Parathyroid adenoma (tissue), 2 donors: ENCODE measurements around the gene TMEM134.

Source experiments
- H2AFZ ChIP-seq: fragments of 300-600 bp; sonication (generic); one replicate; pipeline ENCODE4 v1.7.0; 2017; ENCODE audit warnings: antibody characterized with exemption, mild to moderate bottlenecking
- H3K27ac ChIP-seq: fragments of 300-600 bp; sonication (generic); one replicate; pipeline ENCODE4 v1.7.0; 2017
- H3K27me3 ChIP-seq: fragments of 300-600 bp; sonication (generic); one replicate; pipeline ENCODE4 v1.7.0; 2017; ENCODE audit warnings: low read length; ENCODE audit not compliant: control insufficient read depth, insufficient read depth
- H3K36me3 ChIP-seq: fragments of 300-600 bp; sonication (generic); one replicate; pipeline ENCODE4 v1.7.0; 2017; ENCODE audit warnings: low read length; ENCODE audit not compliant: control insufficient read depth, insufficient read depth
- H3K4me1 ChIP-seq: fragments of 300-600 bp; sonication (generic); one replicate; pipeline ENCODE4 v1.7.0; 2017; ENCODE audit warnings: control low read depth
- H3K4me2 ChIP-seq: fragments of 300-600 bp; sonication (generic); one replicate; pipeline ENCODE4 v1.7.0; 2017; ENCODE audit warnings: low read length
- H3K4me3 ChIP-seq: fragments of 300-600 bp; sonication (generic); one replicate; pipeline ENCODE4 v1.7.0; 2017; ENCODE audit warnings: low read depth, low read length
- H3K79me2 ChIP-seq: fragments of 300-600 bp; sonication (generic); one replicate; pipeline ENCODE4 v1.7.0; 2017; ENCODE audit warnings: control low read depth
- H3K9ac ChIP-seq: fragments of 300-600 bp; sonication (generic); one replicate; pipeline ENCODE4 v1.7.0; 2017; ENCODE audit warnings: mild to moderate bottlenecking
- H3K9me3 ChIP-seq: fragments of 300-600 bp; sonication (generic); one replicate; pipeline ENCODE4 v1.7.0; 2017; ENCODE audit warnings: low read length; ENCODE audit not compliant: control insufficient read depth
- CTCF ChIP-seq: fragments of 300-600 bp; sonication (generic); IDR thresholded peaks from one replicate; pipeline ENCODE4 v1.7.0; 2017; ENCODE audit warnings: antibody characterized with exemption, mild to moderate bottlenecking
- donor health status: primary hyperparathyroidism.

Gene TMEM134

DNA sequence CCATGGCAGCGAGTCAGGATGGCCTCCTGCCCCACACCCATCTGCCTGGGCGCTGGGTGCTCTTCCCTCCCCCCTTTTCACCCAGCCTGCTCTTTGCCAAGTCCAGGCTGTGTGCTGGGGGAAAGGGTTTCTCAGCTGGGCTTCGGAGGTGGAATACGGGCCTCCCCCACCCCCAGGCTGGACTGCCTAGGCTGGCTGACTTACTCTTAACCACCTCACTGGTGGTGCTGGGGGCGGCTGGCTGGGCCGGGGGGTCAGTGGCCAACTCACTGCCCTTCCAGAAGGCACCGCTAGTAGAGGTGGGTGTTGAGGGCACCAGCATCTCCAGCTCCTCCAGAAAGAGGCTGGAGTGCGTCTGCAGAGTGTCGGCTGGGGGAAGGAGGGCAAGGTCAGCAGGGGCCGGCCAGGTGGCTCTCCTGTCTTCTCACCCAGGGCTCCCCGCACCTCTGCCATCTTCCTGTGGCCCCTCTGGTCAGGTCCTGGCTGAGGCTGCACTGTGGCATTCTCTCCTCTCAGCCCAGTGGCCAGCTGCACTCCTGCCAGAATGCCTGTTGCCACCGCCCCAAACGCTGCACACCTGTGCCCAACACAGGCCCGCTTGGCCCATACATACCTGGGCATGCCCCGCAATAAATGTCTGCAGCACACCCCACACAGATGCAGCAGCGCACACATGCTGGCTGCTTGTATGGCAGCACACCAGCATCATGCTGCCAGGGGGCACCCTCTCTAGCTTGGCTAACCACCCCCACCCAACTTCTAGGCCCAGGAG lies 26.4 kb upstream of the TMEM134 start:
- Histone ChIP-seq H3K4me2 (no peak overlapping the region), H3K4me3 (no peak overlapping the region), H2AFZ (no peak overlapping the region), H3K79me2 (no peaks in the 10 kb centered on the region), H3K36me3 (no peaks in the 10 kb centered on the region), H3K9me3 (no peaks in the 10 kb centered on the region), H3K9ac (no peak overlapping the region), H3K4me1 (no peaks in the 10 kb centered on the region), H3K27ac (no peak overlapping the region), H3K27me3 (no peaks in the 10 kb centered on the region)
- TF ChIP-seq CTCF: no peak

- H3K4me3 ChIP-seq: no peak overlapping the region
- no peak overlapping the region for H2AFZ ChIP-seq
- H3K4me2 ChIP-seq: no peak overlapping the region
- no peaks in the 10 kb centered on the region for H3K36me3 ChIP-seq
- H3K4me1 ChIP-seq: no peaks in the 10 kb centered on the region
- TF ChIP-seq CTCF: no peak
- H3K79me2 ChIP-seq: no peaks in the 10 kb centered on the region
- H3K9me3 ChIP-seq: no peaks in the 10 kb centered on the region
- no peak overlapping the region for H3K27ac ChIP-seq
- no peak overlapping the region for H3K9ac ChIP-seq
- no peaks in the 10 kb centered on the region for H3K27me3 ChIP-seq
Observed at GRCh38 chr11:67494371-67495233, 25.6 kb upstream of the TMEM134 start.

GRCh38 chr11:67493548-67494370 lies 24.7 kb upstream of the TMEM134 start:
- Histone ChIP-seq H3K27ac (no peak overlapping the region), H3K36me3 (no peaks in the 10 kb centered on the region), H3K9me3 (no peaks in the 10 kb centered on the region), H2AFZ (no peak overlapping the region), H3K27me3 (no peaks in the 10 kb centered on the region), H3K4me2 (no peak overlapping the region), H3K79me2 (no peaks in the 10 kb centered on the region), H3K4me3 (no peak overlapping the region), H3K4me1 (no peaks in the 10 kb centered on the region), H3K9ac (no peak overlapping the region)
- no peak for TF ChIP-seq CTCF

GRCh38 chr11:67492801-67493547 lies 23.9 kb upstream of the TMEM134 start:
- no peak overlapping the region for H3K4me2 ChIP-seq
- no peaks in the 10 kb centered on the region for H3K36me3 ChIP-seq
- TF ChIP-seq CTCF: no peak

More at GRCh38 chr11:67492801-67493547, 23.9 kb upstream of the TMEM134 start:
- Histone ChIP-seq H3K27me3 (no peaks in the 10 kb centered on the region), H3K9me3 (no peaks in the 10 kb centered on the region), H2AFZ (no peak overlapping the region), H3K79me2 (no peaks in the 10 kb centered on the region), H3K4me1 (no peaks in the 10 kb centered on the region), H3K27ac (no peak overlapping the region), H3K4me3 (no peak overlapping the region), H3K9ac (no peak overlapping the region)
